A549 (cell line): ENCODE results near the gene GPATCH1. TPM values are rescaled to one million over a fixed set of nuclear protein-coding genes. Genes with fewer than 3 reads are reported as not detected.
A peak's percentile ranks its signal among the peaks of the same experiment; 100 is the strongest.

Experiments used
- ATAC-seq, 2 experiments: fragments of 200-7000 bp in 1 of 2; fragments of >200 bp in 1 of 2; cut with Nextera tagmentation in 1 of 2; cut with Tn5 transposase in 1 of 2; 3 replicates each; pipeline versions ENCODE4 v1.8.0 to v1.9.1; 2018 to 2020; ENCODE audit warnings: mild to moderate bottlenecking in 1 of 2, moderate library complexity in 1 of 2
- CTCF ChIA-PET: fragments of 300-600 bp; sonication (Branson Sonifier 250); formaldehyde crosslinking; extraction: SDS; loops from one replicate; lab custom pipeline; 2021; ENCODE audit warnings: antibody characterized with exemption, inconsistent platforms; lab: Yijun Ruan, JAX
- POLR2A ChIA-PET: fragments of 350-600 bp; formaldehyde crosslinking; extraction: SDS; loops from one replicate; lab custom pipeline; 2021; ENCODE audit warnings: antibody characterized with exemption, inconsistent platforms; lab: Yijun Ruan, JAX
- DNase-seq, 2 experiments: peaks; one replicate each; pipeline versions ENCODE4 v3.0.0 to v3.0.0-alpha.2; 2011 to 2016; ENCODE audit warnings: low read depth in 1 of 2, low spot score in 1 of 2
- FAIRE-seq: peaks from 2 replicates; lab custom pipeline; 2011; peaks lifted over from hg19 to GRCh38; lab: Jason Lieb, UNC
- H3K27ac ChIP-seq, 2 experiments: fragments of >200 bp; sonication (Bioruptor Twin); formaldehyde crosslinking; 3 replicates each; pipeline ENCODE4 v1.5.1; 2016 to 2017
- H3K4me1 ChIP-seq: fragments of >200 bp; sonication (Bioruptor Twin); formaldehyde crosslinking; 3 replicates; pipeline ENCODE4 v1.6.1; 2016
- H3K4me2 ChIP-seq: fragments of >200 bp; sonication (Bioruptor Twin); formaldehyde crosslinking; 3 replicates; pipeline ENCODE4 v1.6.1; 2016
- H3K4me3 ChIP-seq: fragments of >200 bp; sonication (Bioruptor Twin); formaldehyde crosslinking; 3 replicates; pipeline ENCODE4 v1.5.1; 2016
- H3K9me3 ChIP-seq: fragments of >200 bp; sonication (Bioruptor Twin); formaldehyde crosslinking; 3 replicates; pipeline ENCODE4 v1.6.1; 2016
- BHLHE40 ChIP-seq: IDR thresholded peaks from 2 replicates; pipeline ENCODE4 v1.6.1; 2012; ENCODE audit warnings: low read depth, low read length, inconsistent platforms
- CHD2 ChIP-seq: fragments of 150-350 bp; IDR thresholded peaks from 2 replicates; pipeline ENCODE4 v1.6.1; 2014; ENCODE audit warnings: low read length; ENCODE audit not compliant: partially characterized antibody
- EP300 ChIP-seq, 2 experiments: fragments of >200 bp; sonication (Bioruptor Twin); formaldehyde crosslinking; IDR thresholded peaks; 2 replicates in 1 of 2; 3 replicates in 1 of 2; pipeline ENCODE4 v1.6.1; 2016 to 2017
- FOSB ChIP-seq: fragments of 250-450 bp; sonication (Bioruptor Pico); IDR thresholded peaks from 2 replicates; pipeline ENCODE4 v1.5.0; 2020; ENCODE audit warnings: mild to moderate bottlenecking, moderate library complexity
- FOSL2 ChIP-seq, 2 experiments: fragments of 450-650 bp in 1 of 2; fragments of >200 bp in 1 of 2; sonication (Bioruptor Twin) in 1 of 2; formaldehyde crosslinking; IDR thresholded peaks; 2 replicates each; pipeline versions ENCODE4 v1.5.0 to v1.6.1; 2016 to 2020; ENCODE audit warnings: mild to moderate bottlenecking in 1 of 2, moderate library complexity in 1 of 2
- FOXS1 ChIP-seq: fragments of 250-450 bp; sonication (Bioruptor Pico); IDR thresholded peaks from 2 replicates; pipeline ENCODE4 v1.5.0; 2020; ENCODE audit warnings: mild to moderate bottlenecking, moderate library complexity
- HDAC2 ChIP-seq: fragments of 200-600 bp; sonication (generic); IDR thresholded peaks from 2 replicates; pipeline ENCODE4 v1.6.1; 2016
- HEYL ChIP-seq: fragments of 250-450 bp; sonication (Bioruptor Pico); IDR thresholded peaks from 2 replicates; pipeline ENCODE4 v1.8.0; 2021; ENCODE audit warnings: mild to moderate bottlenecking, moderate library complexity
- HOXA7 ChIP-seq: fragments of 250-450 bp; sonication (Bioruptor Pico); IDR thresholded peaks from 2 replicates; pipeline ENCODE4 v1.5.0; 2020; ENCODE audit warnings: mild to moderate bottlenecking, moderate library complexity
- HOXB5 ChIP-seq: fragments of 250-450 bp; sonication (Bioruptor Pico); IDR thresholded peaks from 2 replicates; pipeline ENCODE4 v1.5.0; 2020; ENCODE audit warnings: mild to moderate bottlenecking, moderate library complexity
- JUN ChIP-seq, 2 experiments: fragments of >200 bp; sonication (Bioruptor Twin); formaldehyde crosslinking; IDR thresholded peaks; 2 replicates in 1 of 2; 3 replicates in 1 of 2; pipeline ENCODE4 v1.6.1; 2016 to 2017
- KDM1A ChIP-seq: fragments of 200-600 bp; sonication (generic); IDR thresholded peaks from 2 replicates; pipeline ENCODE4 v1.6.1; 2016; ENCODE audit warnings: low read depth, mild to moderate bottlenecking
- KDM5A ChIP-seq: fragments of 200-600 bp; sonication (generic); IDR thresholded peaks from 2 replicates; pipeline ENCODE4 v1.6.1; 2016; ENCODE audit warnings: antibody characterized with exemption, mild to moderate bottlenecking
- MAZ ChIP-seq: fragments of 150-350 bp; IDR thresholded peaks from 2 replicates; pipeline ENCODE4 v1.6.1; 2014; ENCODE audit warnings: antibody characterized with exemption, low read depth, low read length, borderline replicate concordance
- NR3C1 ChIP-seq: fragments of >200 bp; sonication (Bioruptor Twin); formaldehyde crosslinking; IDR thresholded peaks from 3 replicates; pipeline ENCODE4 v1.6.1; 2017
- PHF8 ChIP-seq: fragments of 200-600 bp; sonication (generic); IDR thresholded peaks from 2 replicates; pipeline ENCODE4 v1.6.1; 2016; ENCODE audit warnings: low read depth, mild to moderate bottlenecking, antibody characterized with exemption, moderate library complexity, borderline replicate concordance
- POLR2A ChIP-seq: IDR thresholded peaks from 2 replicates; pipeline ENCODE4 v1.6.1; 2012; ENCODE audit warnings: mild to moderate bottlenecking, low read length
- RARB ChIP-seq: fragments of 250-450 bp; sonication (Bioruptor Pico); IDR thresholded peaks from 2 replicates; pipeline ENCODE4 v1.8.0; 2021; ENCODE audit warnings: mild to moderate bottlenecking, moderate library complexity
- RFX5 ChIP-seq: fragments of 450-650 bp; IDR thresholded peaks from 2 replicates; pipeline ENCODE4 v1.7.1; 2014; ENCODE audit warnings: antibody characterized with exemption, mild to moderate bottlenecking, moderate library complexity
- RNF2 ChIP-seq: fragments of 200-600 bp; sonication (generic); IDR thresholded peaks from 2 replicates; pipeline ENCODE4 v1.6.1; 2016; ENCODE audit warnings: low read depth, mild to moderate bottlenecking, antibody characterized with exemption, moderate library complexity, borderline replicate concordance
- SMC3 ChIP-seq: fragments of >200 bp; sonication (Bioruptor Twin); formaldehyde crosslinking; IDR thresholded peaks from 3 replicates; pipeline ENCODE4 v1.6.1; 2018; ENCODE audit warnings: inconsistent platforms
- SREBF2 ChIP-seq: fragments of 450-650 bp; IDR thresholded peaks from 2 replicates; pipeline ENCODE4 v1.6.1; 2014; ENCODE audit warnings: mild to moderate bottlenecking, moderate library complexity
- ZC3H11A ChIP-seq: fragments of 450-650 bp; IDR thresholded peaks from 2 replicates; pipeline ENCODE4 v1.6.1; 2014; ENCODE audit warnings: antibody characterized with exemption, mild to moderate bottlenecking
- ZFP36 ChIP-seq: fragments of 450-650 bp; IDR thresholded peaks from 2 replicates; pipeline ENCODE4 v1.6.1; 2014; ENCODE audit warnings: borderline replicate concordance; ENCODE audit not compliant: partially characterized antibody
- ZSCAN20 ChIP-seq: fragments of 250-450 bp; sonication (Bioruptor Pico); IDR thresholded peaks from 2 replicates; pipeline ENCODE4 v1.8.0; 2022; ENCODE audit warnings: mild to moderate bottlenecking, moderate library complexity
- WGBS: methylation state at CpG from one replicate; pipeline ENCODE4 v1.1.6; 2017; ENCODE audit errors: missing lambda C conversion rate; 5-methylcytosine and 5-hydroxymethylcytosine counted together
- polyA minus RNA-seq: library from RNA; depleted of rRNA, polyadenylated mRNA; stranded (reverse); fragments of >200 nt; gene quantifications from 2 replicates; pipeline ENCODE4 v1.2.3, GENCODE V29; 2011; rRNA and poly(A)+ RNA removed
- polyA plus RNA-seq, 4 experiments: library from polyadenylated mRNA; depleted of rRNA in 3 of 4; stranded (reverse); fragments of >200 nt; fragmentation: RNase III in 1 of 4; extraction: RNeasy Plus Mini Kit Qiagen cat#74134 plus additional on column Dnase treatment in 1 of 4; gene quantifications; 2 replicates in 3 of 4; 3 replicates in 1 of 4; pipeline ENCODE4 v1.2.3, GENCODE V29; 2011 to 2017
- TF ChIP-seq, protein P1 (sequence below): fragments of >200 bp; sonication (Bioruptor Twin); formaldehyde crosslinking; IDR thresholded peaks from 3 replicates; pipeline ENCODE4 v1.6.1; 2016
- TF ChIP-seq, protein P2 (sequence below): fragments of >200 bp; sonication (Bioruptor Twin); formaldehyde crosslinking; IDR thresholded peaks from 3 replicates; pipeline ENCODE4 v1.5.1; 2016
- TF ChIP-seq, protein P3 (sequence below): fragments of 450-650 bp; IDR thresholded peaks from 2 replicates; pipeline ENCODE4 v1.6.1; 2014; ENCODE audit warnings: antibody characterized with exemption
- TF ChIP-seq, protein P4 (sequence below): fragments of 250-450 bp; sonication (Bioruptor Pico); IDR thresholded peaks from 2 replicates; pipeline ENCODE4 v1.5.0; 2021; ENCODE audit warnings: mild to moderate bottlenecking, moderate library complexity, borderline replicate concordance
- TF ChIP-seq, protein P5 (sequence below): IDR thresholded peaks from 2 replicates; pipeline ENCODE4 v1.6.1; 2012

Gene GPATCH1, protein sequence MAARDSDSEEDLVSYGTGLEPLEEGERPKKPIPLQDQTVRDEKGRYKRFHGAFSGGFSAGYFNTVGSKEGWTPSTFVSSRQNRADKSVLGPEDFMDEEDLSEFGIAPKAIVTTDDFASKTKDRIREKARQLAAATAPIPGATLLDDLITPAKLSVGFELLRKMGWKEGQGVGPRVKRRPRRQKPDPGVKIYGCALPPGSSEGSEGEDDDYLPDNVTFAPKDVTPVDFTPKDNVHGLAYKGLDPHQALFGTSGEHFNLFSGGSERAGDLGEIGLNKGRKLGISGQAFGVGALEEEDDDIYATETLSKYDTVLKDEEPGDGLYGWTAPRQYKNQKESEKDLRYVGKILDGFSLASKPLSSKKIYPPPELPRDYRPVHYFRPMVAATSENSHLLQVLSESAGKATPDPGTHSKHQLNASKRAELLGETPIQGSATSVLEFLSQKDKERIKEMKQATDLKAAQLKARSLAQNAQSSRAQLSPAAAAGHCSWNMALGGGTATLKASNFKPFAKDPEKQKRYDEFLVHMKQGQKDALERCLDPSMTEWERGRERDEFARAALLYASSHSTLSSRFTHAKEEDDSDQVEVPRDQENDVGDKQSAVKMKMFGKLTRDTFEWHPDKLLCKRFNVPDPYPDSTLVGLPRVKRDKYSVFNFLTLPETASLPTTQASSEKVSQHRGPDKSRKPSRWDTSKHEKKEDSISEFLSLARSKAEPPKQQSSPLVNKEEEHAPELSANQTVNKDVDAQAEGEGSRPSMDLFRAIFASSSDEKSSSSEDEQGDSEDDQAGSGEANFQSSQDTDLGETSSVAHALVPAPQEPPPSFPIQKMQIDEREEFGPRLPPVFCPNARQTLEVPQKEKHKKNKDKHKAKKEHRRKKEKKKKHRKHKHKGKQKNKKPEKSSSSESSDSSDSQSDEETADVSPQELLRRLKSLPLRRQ
- polyA plus RNA-seq (2011; rRNA removed): 19.0 and 24.2 TPM in 2 replicates
- 13.1 and 16.7 TPM in 2 replicates for polyA plus RNA-seq (2012; cell fraction: cytosol; rRNA removed)
- polyA plus RNA-seq (2012; cell fraction: nucleus; rRNA removed): 17.5 and 18.1 TPM in 2 replicates
- 12.1 to 15.4 TPM (median 13.9 TPM) in 3 replicates for polyA plus RNA-seq (2017; fragmentation: RNase III; extraction: RNeasy Plus Mini Kit Qiagen cat#74134 plus additional on column Dnase treatment)
- polyA minus RNA-seq: 29.8 and 38.2 TPM in 2 replicates

DNA sequence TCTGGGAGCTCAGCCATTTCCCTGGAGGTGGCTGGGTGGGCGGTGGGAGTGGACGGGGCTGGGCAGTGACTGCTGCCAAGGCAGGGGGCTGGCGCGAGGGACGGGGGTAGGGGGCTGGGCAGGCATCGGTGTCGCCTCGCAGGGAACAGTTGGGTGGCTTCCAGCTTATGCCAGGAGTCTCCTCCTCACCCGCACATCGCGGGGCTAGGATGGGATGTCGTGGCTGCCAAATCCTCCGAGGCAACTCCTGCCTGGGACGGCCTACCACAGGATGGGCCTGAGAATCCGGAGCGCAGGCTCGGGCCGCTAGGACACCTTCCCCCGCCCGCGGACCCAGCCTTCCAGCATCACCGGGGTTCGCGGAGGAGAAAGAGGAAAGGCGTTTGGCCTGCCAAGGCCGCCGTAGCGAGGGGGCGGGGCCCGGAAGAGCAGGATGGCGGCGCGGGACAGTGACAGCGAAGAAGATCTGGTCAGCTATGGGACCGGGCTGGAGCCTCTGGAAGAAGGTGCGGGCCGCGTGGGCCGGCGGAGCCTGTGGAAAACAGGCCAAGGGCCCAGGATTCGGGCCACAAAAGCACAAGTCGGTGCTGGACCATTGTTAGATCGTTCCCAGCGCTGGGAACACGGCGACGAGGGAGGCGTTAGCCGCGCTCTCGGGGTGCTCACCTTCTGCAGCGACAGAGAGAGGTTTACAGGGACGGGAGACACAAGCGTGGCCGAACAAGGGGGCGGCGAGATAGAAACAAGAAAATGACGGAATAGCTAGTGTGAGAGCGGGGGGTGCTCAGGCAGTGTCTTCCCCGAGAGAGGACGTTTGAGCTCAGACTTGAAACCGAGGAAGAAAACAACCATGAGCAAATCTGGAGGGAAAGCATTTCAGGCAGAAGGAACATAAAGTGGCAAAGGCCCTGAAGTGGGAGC, at the start of gene GPATCH1:
TSS of gene GPATCH1 (plus strand) at position 421 of the 921 bp plus-strand sequence. CDS start at position 434, 13 bp downstream.
- peak within 1 kb of the TSS; percentile 88 to 92 for H3K27ac ChIP-seq
- ChIA-PET POLR2A (interaction anchor here (0.7 to 1.8 kb wide), 6 partner anchors 10 to 109 kb away, joined by 3 to 11 read pairs (median 5); partner anchors contain the start of genes CEP89, FAAP24 and RHPN2), CTCF (interaction anchor here (0.8 to 8.2 kb wide), 8 partner anchors 18 to 109 kb away, joined by 3 to 55 read pairs (median 4); partner anchors contain the start of gene CEP89)
- H3K9me3 ChIP-seq: no peaks in the 10 kb centered on the region
- H3K4me3 ChIP-seq: peak within 1 kb of the TSS; percentile 76
- DNase-seq: peak; percentile 96 to 99
- H3K4me1 ChIP-seq: peaks cover 38% of the 10 kb centered on the region
- FAIRE-seq: peak; percentile 99
- peak; percentile 90 for ATAC-seq
- 2% methylated on average over 62 of the region's 62 CpGs for WGBS
- peak within 1 kb of the TSS; percentile 88 for H3K4me2 ChIP-seq
- TF ChIP-seq ZSCAN20 (CRISPR knock-in tag): no peak
- no peak for TF ChIP-seq RFX5
- TF ChIP-seq, protein P1, sequence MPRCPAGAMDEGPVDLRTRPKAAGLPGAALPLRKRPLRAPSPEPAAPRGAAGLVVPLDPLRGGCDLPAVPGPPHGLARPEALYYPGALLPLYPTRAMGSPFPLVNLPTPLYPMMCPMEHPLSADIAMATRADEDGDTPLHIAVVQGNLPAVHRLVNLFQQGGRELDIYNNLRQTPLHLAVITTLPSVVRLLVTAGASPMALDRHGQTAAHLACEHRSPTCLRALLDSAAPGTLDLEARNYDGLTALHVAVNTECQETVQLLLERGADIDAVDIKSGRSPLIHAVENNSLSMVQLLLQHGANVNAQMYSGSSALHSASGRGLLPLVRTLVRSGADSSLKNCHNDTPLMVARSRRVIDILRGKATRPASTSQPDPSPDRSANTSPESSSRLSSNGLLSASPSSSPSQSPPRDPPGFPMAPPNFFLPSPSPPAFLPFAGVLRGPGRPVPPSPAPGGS: peak; percentile 85
- TF ChIP-seq, protein P2, sequence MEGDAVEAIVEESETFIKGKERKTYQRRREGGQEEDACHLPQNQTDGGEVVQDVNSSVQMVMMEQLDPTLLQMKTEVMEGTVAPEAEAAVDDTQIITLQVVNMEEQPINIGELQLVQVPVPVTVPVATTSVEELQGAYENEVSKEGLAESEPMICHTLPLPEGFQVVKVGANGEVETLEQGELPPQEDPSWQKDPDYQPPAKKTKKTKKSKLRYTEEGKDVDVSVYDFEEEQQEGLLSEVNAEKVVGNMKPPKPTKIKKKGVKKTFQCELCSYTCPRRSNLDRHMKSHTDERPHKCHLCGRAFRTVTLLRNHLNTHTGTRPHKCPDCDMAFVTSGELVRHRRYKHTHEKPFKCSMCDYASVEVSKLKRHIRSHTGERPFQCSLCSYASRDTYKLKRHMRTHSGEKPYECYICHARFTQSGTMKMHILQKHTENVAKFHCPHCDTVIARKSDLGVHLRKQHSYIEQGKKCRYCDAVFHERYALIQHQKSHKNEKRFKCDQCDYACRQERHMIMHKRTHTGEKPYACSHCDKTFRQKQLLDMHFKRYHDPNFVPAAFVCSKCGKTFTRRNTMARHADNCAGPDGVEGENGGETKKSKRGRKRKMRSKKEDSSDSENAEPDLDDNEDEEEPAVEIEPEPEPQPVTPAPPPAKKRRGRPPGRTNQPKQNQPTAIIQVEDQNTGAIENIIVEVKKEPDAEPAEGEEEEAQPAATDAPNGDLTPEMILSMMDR: no peak
- no peak for TF ChIP-seq RNF2
- no peak; a peak in 1 of 5 replicates for TF ChIP-seq EP300 (IDR thresholded peaks at IDR 0.05)
- no peak for TF ChIP-seq SREBF2
- no peak for TF ChIP-seq PHF8
- TF ChIP-seq HDAC2: 0 out of 2 replicates have a peak, but pooled peaks have one; percentile 88
- TF ChIP-seq POLR2A: peak; percentile 79
- TF ChIP-seq, protein P3, sequence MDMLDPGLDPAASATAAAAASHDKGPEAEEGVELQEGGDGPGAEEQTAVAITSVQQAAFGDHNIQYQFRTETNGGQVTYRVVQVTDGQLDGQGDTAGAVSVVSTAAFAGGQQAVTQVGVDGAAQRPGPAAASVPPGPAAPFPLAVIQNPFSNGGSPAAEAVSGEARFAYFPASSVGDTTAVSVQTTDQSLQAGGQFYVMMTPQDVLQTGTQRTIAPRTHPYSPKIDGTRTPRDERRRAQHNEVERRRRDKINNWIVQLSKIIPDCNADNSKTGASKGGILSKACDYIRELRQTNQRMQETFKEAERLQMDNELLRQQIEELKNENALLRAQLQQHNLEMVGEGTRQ: no peak
- no peak for TF ChIP-seq HOXB5
- no peak for TF ChIP-seq CHD2
- no peak for TF ChIP-seq BHLHE40
- TF ChIP-seq, protein P4, sequence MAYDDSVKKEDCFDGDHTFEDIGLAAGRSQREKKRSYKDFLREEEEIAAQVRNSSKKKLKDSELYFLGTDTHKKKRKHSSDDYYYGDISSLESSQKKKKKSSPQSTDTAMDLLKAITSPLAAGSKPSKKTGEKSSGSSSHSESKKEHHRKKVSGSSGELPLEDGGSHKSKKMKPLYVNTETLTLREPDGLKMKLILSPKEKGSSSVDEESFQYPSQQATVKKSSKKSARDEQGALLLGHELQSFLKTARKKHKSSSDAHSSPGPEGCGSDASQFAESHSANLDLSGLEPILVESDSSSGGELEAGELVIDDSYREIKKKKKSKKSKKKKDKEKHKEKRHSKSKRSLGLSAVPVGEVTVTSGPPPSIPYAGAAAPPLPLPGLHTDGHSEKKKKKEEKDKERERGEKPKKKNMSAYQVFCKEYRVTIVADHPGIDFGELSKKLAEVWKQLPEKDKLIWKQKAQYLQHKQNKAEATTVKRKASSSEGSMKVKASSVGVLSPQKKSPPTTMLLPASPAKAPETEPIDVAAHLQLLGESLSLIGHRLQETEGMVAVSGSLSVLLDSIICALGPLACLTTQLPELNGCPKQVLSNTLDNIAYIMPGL (CRISPR knock-in tag): no peak
- no peak for TF ChIP-seq ZFP36
- peak; percentile 96 for TF ChIP-seq MAZ
- no peak for TF ChIP-seq FOXS1 (CRISPR knock-in tag)
- TF ChIP-seq KDM1A: no peak
- TF ChIP-seq HOXA7 (CRISPR knock-in tag): no peak
- TF ChIP-seq FOSB (CRISPR knock-in tag): no peak
- TF ChIP-seq ZC3H11A: no peak
- TF ChIP-seq SMC3: peak; percentile 62
- TF ChIP-seq, protein P5, sequence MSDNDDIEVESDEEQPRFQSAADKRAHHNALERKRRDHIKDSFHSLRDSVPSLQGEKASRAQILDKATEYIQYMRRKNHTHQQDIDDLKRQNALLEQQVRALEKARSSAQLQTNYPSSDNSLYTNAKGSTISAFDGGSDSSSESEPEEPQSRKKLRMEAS: peak; percentile 96
- TF ChIP-seq KDM5A: peak; percentile 97
- TF ChIP-seq HEYL: no peak
- no peak for TF ChIP-seq RARB
- TF ChIP-seq JUN (IDR thresholded peaks at IDR 0.05): peak; percentile 76 to 98; a peak in 4 of 5 replicates
- no peak for TF ChIP-seq FOSL2 (IDR thresholded peaks at IDR 0.05)
- TF ChIP-seq FOSL2 (CRISPR knock-in tag; IDR thresholded peaks at IDR 0.05): 0 out of 2 replicates have a peak, but pooled peaks have one; percentile 6
- TF ChIP-seq NR3C1: no peak
